Adrenal gland (tissue), 12 donors: Measurements from ENCODE around the gene GATAD2A. TPM values are rescaled to one million over a fixed set of nuclear protein-coding genes. Genes with fewer than 3 reads are reported as not detected.

Experiments
- DNase-seq, 7 donors: peaks; one replicate each; pipeline ENCODE4 v3.0.0-alpha.2; 2019 to 2020
- H3K27ac ChIP-seq, 5 donors: fragments of 200-600 bp; sonication (generic) in 4 of 5; 1 replicate in 3 of 5; 2 replicates in 2 of 5; pipeline versions ENCODE4 v1.5.1 to v1.8.0; 2016 to 2020; ENCODE audit warnings: mild to moderate bottlenecking in 1 of 5
- H3K27me3 ChIP-seq: fragments of 200-600 bp; 2 replicates; pipeline ENCODE4 v1.8.0; 2021
- H3K36me3 ChIP-seq, 2 donors: fragments of 200-600 bp; replicated peaks in 1 of 2; 1 replicate in 1 of 2; 2 replicates in 1 of 2; pipeline versions ENCODE4 v1.5.1 to v1.8.0; 2018 to 2022
- H3K4me1 ChIP-seq, 2 donors: fragments of 200-600 bp; replicated peaks in 1 of 2; 1 replicate in 1 of 2; 2 replicates in 1 of 2; pipeline versions ENCODE4 v1.5.1 to v1.8.0; 2018 to 2021
- H3K4me3 ChIP-seq, 4 donors: fragments of 200-600 bp; sonication (generic) in 3 of 4; one replicate each; pipeline ENCODE4 v1.5.1; 2016 to 2018
- H3K9me3 ChIP-seq, 3 donors: fragments of 200-600 bp; sonication (generic) in 1 of 3; replicated peaks in 1 of 3; 1 replicate in 2 of 3; 2 replicates in 1 of 3; pipeline versions ENCODE4 v1.5.1 to v1.8.0; 2016 to 2021
- POLR2A ChIP-seq, 2 donors: fragments of 450-650 bp; IDR thresholded peaks; one replicate each; pipeline ENCODE4 v1.6.1; 2017; ENCODE audit warnings: antibody characterized with exemption in 2 of 2, mild to moderate bottlenecking in 2 of 2, moderate library complexity in 1 of 2
- WGBS, 4 donors: extraction: QIAGEN DNeasy Blood & Tissue Kit in 2 of 4; methylation state at CpG; one replicate each; pipeline versions ENCODE4 v1.1.5 to v1.1.7; 2013 to 2017; 5-methylcytosine and 5-hydroxymethylcytosine counted together
- intact Hi-C, 2 donors: fragments of 100-400 bp; cut with DNase I; formaldehyde crosslinking; loops; one replicate each; pipeline versions ENCODE4 v1.14.1 to v1.15.0; 2022 to 2023
- polyA plus RNA-seq, 3 donors: library from polyadenylated mRNA; stranded (reverse); fragments of 200-250 nt in 2 of 3; fragments of 350-450 nt in 1 of 3; fragmentation: Illumina TruSeq in 1 of 3; extraction: RNeasy Lipid Tissue Mini Kit (QIAGEN cat#74804) in 1 of 3; gene quantifications; one replicate each; pipeline ENCODE4 v1.2.3, GENCODE V29; 2013 to 2014
- total RNA-seq, 9 donors: library from RNA; depleted of rRNA in 4 of 9; stranded (reverse); fragments of >200 nt in 4 of 9; fragments of 120-200 nt in 1 of 9; fragmentation: NEBNext Ultra II Directional in 1 of 9; extraction: Animal tissue kit (Norgen Biotek cat#: 25700) in 1 of 9; gene quantifications; one replicate each; pipeline versions ENCODE4 v1.1.0 to v1.2.4, GENCODE V29; 2013 to 2023
- TF ChIP-seq, protein P1 (sequence below), 6 experiments: fragments of 450-650 bp in 4 of 6; fragments of 200-600 bp in 2 of 6; sonication (generic) in 1 of 6; IDR thresholded peaks; 1 replicate in 5 of 6; 2 replicates in 1 of 6; pipeline versions ENCODE4 v1.5.1 to v1.8.0; 2016 to 2021; ENCODE audit warnings: antibody characterized with exemption in 6 of 6, mild to moderate bottlenecking in 2 of 6, moderate library complexity in 1 of 6
- donor health status: healthy with polysubstance abuse.
- donor health status: Bipolar disorder and iron deficiency.
- donor health status: DM: yes; HTN: yes; CAD: no.
- donor health status: DM: no; HTN: no; CAD: no.
- donor health status: DM: no; HTN: no; CAD: no.
- donor health status: DM: yes; HTN: yes; CAD: no.

The GATAD2A gene
- total and polyA plus RNA-seq, 12 donors, result 17.0 to 125 (median 61.9) TPM

- TF ChIP-seq, protein P1, sequence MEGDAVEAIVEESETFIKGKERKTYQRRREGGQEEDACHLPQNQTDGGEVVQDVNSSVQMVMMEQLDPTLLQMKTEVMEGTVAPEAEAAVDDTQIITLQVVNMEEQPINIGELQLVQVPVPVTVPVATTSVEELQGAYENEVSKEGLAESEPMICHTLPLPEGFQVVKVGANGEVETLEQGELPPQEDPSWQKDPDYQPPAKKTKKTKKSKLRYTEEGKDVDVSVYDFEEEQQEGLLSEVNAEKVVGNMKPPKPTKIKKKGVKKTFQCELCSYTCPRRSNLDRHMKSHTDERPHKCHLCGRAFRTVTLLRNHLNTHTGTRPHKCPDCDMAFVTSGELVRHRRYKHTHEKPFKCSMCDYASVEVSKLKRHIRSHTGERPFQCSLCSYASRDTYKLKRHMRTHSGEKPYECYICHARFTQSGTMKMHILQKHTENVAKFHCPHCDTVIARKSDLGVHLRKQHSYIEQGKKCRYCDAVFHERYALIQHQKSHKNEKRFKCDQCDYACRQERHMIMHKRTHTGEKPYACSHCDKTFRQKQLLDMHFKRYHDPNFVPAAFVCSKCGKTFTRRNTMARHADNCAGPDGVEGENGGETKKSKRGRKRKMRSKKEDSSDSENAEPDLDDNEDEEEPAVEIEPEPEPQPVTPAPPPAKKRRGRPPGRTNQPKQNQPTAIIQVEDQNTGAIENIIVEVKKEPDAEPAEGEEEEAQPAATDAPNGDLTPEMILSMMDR (IDR thresholded peaks at IDR 0.05), result no peak
- no peak for TF ChIP-seq POLR2A (IDR thresholded peaks at IDR 0.05)
- Histone ChIP-seq H3K9me3 (no peaks in the 10 kb centered on the region), H3K4me3 (no peak overlapping the region), H3K4me1 (peaks cover 9 to 37% of the 10 kb centered on the region in 2 donors), H3K36me3 (no peaks in the 10 kb centered on the region), H3K27me3 (no peaks in the 10 kb centered on the region), H3K27ac (peak overlapping the region in 3 of 5 donors; percentile 32 to 59 (median 51))
- 90 to 91% (median 91%) methylated on average over 9 of the region's 9 CpGs for WGBS, 4 donors
- intact Hi-C loops, result no loop called here
- no peak for DNase-seq
Observed at GRCh38 chr19:19446655-19447437, 41.4 kb downstream of the GATAD2A start.

- Histone ChIP-seq H3K27me3 (no peaks in the 10 kb centered on the region), H3K9me3 (no peaks in the 10 kb centered on the region), H3K4me3 (no peak overlapping the region), H3K27ac (peak overlapping the region in 4 of 5 donors; percentile 32 to 59 (median 44)), H3K36me3 (no peaks in the 10 kb centered on the region), H3K4me1 (peaks cover 9 to 32% of the 10 kb centered on the region in 2 donors)
- peak in 3 of 7 donors; percentile 33 to 76 (median 48) for DNase-seq
- WGBS, 4 donors, result 46 to 57% (median 49%) methylated on average over 14 to 15 of the region's 15 CpGs
- TF ChIP-seq POLR2A (IDR thresholded peaks at IDR 0.05), result no peak
- TF ChIP-seq, protein P1 (IDR thresholded peaks at IDR 0.05), result no peak
- intact Hi-C loops, result no loop called here
Observed at GRCh38 chr19:19447536-19448237, 42.2 kb downstream of the GATAD2A start.

DNA sequence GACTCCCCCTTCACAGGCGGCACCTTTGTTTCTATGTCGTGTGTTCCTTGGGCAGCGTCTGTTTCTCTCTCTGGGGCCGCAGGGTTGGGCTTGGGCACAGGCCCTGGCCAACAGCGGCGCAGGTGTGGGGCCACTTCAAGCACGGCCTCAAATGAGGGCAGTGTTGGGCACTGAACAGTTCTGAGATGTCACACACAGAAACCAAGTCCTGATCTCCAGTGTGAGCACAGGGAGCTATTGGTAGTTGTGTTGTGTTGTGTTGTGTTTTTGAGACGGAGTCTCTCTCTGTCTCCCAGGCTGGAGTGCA, 42.7 kb downstream of the GATAD2A start:
- DNase-seq, result peak in 4 of 7 donors; percentile 40 to 54 (median 47)
- intact Hi-C loops, result no loop called here
- H3K4me1 ChIP-seq, result peaks cover 11 to 33% of the 10 kb centered on the region in 2 donors
- H3K9me3 ChIP-seq, result no peaks in the 10 kb centered on the region
- H3K36me3 ChIP-seq, result no peaks in the 10 kb centered on the region
- no peaks in the 10 kb centered on the region for H3K27me3 ChIP-seq
- H3K4me3 ChIP-seq, result no peak overlapping the region
- H3K27ac ChIP-seq, result peak overlapping the region in 4 of 5 donors; percentile 32 to 59 (median 44)
- WGBS, 4 donors, result 59 to 78% (median 69%) methylated on average over 7 to 8 of the region's 8 CpGs
- TF ChIP-seq, protein P1 (IDR thresholded peaks at IDR 0.05), result no peak
- no peak for TF ChIP-seq POLR2A (IDR thresholded peaks at IDR 0.05)

- TF ChIP-seq, protein P1 (IDR thresholded peaks at IDR 0.05), result no peak
- no peak for TF ChIP-seq POLR2A (IDR thresholded peaks at IDR 0.05)
- 74 to 82% (median 78%) methylated on average over 12 to 13 of the region's 13 CpGs for WGBS, 4 donors
- no peaks in the 10 kb centered on the region for H3K36me3 ChIP-seq
- no peaks in the 10 kb centered on the region for H3K27me3 ChIP-seq
- H3K27ac ChIP-seq, result no peak overlapping the region
- H3K9me3 ChIP-seq, result no peaks in the 10 kb centered on the region
- no peak for DNase-seq
- H3K4me3 ChIP-seq, result no peak overlapping the region
- peaks cover 13 to 25% of the 10 kb centered on the region in 2 donors for H3K4me1 ChIP-seq
- intact Hi-C loops, result no loop called here
Observed at GRCh38 chr19:19451429-19452242, 46.2 kb downstream of the GATAD2A start.
